Measurements from ENCODE around the gene WDR5. TPM values are rescaled to one million over a fixed set of nuclear protein-coding genes. Genes with fewer than 3 reads are reported as not detected.
"Not testable (repeated sequence)": the region's sequence is repeated elsewhere in the genome, so short reads cannot be mapped to it uniquely, and the experiment has no call there.

Gene WDR5
- 28.3 and 28.8 TPM in 2 replicates for total RNA-seq

DNA sequence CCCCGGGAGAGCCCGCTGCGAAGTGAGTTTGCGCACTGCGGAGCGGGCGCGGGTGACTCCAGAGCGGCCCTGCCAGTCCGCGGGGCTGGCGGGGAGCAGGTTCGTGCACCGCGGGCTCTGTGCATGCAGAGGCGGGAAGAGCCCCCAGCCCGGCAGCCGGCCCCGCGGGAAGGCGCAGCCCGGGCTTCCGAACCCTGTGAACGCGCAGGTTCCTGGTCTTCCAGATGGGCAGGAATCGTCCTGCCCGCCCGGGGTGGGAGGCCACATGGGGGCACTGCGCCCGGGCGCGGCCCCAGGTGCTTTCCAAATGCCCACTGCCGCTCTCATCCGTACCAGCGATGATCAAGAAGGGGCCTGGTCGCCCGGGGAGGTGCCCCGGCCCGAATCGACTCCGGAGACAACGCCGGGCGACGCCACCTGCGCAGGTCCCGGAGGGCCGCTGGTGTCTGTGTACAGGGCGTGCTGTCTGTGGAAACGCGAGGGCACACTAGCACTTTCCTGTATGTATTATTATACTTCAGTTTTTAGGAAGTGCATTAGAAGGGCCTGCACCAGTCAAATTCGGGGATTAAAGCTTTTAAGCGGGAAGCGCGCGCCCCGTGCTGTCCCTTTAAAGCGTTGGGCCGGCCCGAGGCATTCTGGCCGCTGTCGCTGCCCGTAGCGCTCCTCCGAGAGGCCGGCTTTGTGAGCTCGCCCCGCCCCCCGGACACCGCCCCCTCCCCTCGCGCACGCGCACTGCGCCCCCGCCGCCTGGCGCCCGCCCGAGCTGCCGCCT lies at the start of gene WDR5:
Gene WDR5, plus strand, starts transcription at position 740 of the 775 bp plus-strand sequence. CDS start 3,796 bp downstream, outside the sequence.
- Histone ChIP-seq H3K27me3 (ENCODE audit: control insufficient read depth, insufficient read depth, low read length) (no peaks in the 10 kb centered on the region), H3K4me3 (ENCODE audit: low read depth, low read length) (peak within 1 kb of the TSS; percentile 70), H3K36me3 (ENCODE audit: control insufficient read depth, insufficient read depth, low read length) (no peaks in the 10 kb centered on the region)
- TF ChIP-seq, protein P1, sequence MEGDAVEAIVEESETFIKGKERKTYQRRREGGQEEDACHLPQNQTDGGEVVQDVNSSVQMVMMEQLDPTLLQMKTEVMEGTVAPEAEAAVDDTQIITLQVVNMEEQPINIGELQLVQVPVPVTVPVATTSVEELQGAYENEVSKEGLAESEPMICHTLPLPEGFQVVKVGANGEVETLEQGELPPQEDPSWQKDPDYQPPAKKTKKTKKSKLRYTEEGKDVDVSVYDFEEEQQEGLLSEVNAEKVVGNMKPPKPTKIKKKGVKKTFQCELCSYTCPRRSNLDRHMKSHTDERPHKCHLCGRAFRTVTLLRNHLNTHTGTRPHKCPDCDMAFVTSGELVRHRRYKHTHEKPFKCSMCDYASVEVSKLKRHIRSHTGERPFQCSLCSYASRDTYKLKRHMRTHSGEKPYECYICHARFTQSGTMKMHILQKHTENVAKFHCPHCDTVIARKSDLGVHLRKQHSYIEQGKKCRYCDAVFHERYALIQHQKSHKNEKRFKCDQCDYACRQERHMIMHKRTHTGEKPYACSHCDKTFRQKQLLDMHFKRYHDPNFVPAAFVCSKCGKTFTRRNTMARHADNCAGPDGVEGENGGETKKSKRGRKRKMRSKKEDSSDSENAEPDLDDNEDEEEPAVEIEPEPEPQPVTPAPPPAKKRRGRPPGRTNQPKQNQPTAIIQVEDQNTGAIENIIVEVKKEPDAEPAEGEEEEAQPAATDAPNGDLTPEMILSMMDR (IDR thresholded peaks at IDR 0.05; ENCODE audit: insufficient read depth, low read length, poor library complexity, severe bottlenecking): peak; percentile 29
- DNase-seq (ENCODE audit: low read depth): peak; percentile 31

DNA sequence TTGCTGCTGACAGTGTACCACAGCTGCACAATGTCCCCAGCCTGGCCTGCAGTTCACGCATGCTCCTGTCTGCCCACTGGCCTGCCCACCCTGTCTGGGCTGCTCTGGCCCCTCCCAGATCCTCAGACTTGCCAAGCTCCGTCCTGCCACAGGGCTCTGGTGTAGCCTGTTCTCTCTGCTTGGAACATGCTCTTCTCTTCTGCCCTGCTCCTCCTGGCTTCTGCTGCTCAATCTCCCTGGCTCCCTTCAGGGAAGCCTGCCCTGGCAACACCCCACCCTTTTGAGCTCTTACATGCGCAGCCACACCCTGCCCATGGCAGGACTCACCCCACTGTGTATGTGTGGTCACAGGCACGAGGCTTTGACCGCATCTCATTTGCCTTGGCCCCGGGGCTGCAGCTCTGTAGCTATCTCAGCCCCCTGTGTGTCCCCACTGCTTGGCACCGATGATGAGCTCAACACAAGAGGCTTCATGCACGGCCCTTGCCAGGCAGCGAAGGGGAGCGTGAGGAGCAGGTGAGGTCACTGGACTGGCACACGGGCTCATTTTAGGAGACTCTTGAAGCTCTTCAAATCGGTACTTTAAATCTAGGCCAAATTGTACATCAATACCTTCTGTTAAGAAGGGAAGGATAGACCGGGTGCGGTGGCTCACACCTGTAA lies 47.7 kb upstream of the WDR5 start:
- Histone ChIP-seq H3K36me3 (ENCODE audit: control insufficient read depth, insufficient read depth, low read length) (no peaks in the 10 kb centered on the region), H3K27me3 (ENCODE audit: control insufficient read depth, insufficient read depth, low read length) (no peaks in the 10 kb centered on the region), H3K4me3 (ENCODE audit: low read depth, low read length) (no peak overlapping the region)
- DNase-seq (ENCODE audit: low read depth): no peak
- TF ChIP-seq, protein P1 (IDR thresholded peaks at IDR 0.05; ENCODE audit: insufficient read depth, low read length, poor library complexity, severe bottlenecking): no peak

DNA sequence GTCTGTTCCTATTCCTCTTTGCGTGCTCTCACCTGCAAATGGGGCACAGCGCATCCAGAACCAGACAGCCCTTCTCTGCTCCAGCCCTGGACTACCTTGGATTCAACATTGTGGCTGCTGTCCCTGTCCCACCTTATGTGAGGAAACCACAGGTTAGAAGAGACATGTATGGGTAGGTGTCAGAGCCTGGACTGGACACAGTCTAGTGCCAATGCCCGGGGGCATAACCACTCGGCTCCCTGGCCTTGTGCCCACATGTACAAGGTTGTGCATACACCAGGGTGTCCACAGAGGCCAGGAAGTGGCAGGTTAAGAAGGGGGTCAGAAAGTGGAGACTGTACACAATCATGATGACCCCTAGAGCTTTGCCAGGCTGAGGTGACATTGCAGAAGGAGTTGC lies 45.9 kb upstream of the WDR5 start:
- TF ChIP-seq, protein P1 (IDR thresholded peaks at IDR 0.05; ENCODE audit: insufficient read depth, low read length, poor library complexity, severe bottlenecking): no peak
- DNase-seq (ENCODE audit: low read depth): no peak
- Histone ChIP-seq H3K36me3 (ENCODE audit: control insufficient read depth, insufficient read depth, low read length) (no peaks in the 10 kb centered on the region), H3K27me3 (ENCODE audit: control insufficient read depth, insufficient read depth, low read length) (no peaks in the 10 kb centered on the region), H3K4me3 (ENCODE audit: low read depth, low read length) (no peak overlapping the region)

DNA sequence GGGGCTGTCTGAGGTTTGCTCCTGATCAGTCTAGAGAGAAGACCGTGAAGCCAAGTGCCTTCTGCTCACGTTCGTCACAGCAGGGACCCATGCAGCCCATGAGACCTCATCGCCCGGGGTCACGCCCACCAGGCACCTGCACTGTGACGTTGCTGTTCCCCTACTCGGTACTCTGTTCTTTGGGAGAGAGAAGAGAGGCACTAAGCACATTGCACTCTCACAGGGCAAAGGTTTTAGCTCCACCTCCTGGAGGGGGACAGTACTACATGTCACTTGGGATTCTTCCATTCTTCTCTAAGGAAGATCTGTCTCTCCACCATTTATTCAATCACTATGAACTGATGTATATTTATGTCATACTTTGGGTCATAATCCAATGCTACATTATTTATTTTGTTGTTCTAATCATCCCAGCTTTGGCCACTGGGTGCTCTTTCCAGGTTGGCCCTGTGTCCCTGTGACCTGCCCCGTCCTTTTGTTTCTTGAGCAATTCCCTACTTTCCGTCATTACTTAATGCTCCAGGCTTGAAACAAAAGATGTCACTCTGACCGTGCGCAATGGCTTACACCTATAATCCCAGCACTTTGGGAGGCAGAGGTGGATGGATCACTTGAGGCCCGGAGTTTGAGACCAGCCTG lies 36.6 kb upstream of the WDR5 start:
- no peaks in the 10 kb centered on the region for H3K36me3 ChIP-seq (ENCODE audit: control insufficient read depth, insufficient read depth, low read length)
- TF ChIP-seq, protein P1 (IDR thresholded peaks at IDR 0.05; ENCODE audit: insufficient read depth, low read length, poor library complexity, severe bottlenecking): peak; percentile 68
- peaks cover 3% of the 10 kb centered on the region for H3K27me3 ChIP-seq (ENCODE audit: control insufficient read depth, insufficient read depth, low read length)
- peak; percentile 1 for DNase-seq (ENCODE audit: low read depth)
- no peak overlapping the region for H3K4me3 ChIP-seq (ENCODE audit: low read depth, low read length)

DNA sequence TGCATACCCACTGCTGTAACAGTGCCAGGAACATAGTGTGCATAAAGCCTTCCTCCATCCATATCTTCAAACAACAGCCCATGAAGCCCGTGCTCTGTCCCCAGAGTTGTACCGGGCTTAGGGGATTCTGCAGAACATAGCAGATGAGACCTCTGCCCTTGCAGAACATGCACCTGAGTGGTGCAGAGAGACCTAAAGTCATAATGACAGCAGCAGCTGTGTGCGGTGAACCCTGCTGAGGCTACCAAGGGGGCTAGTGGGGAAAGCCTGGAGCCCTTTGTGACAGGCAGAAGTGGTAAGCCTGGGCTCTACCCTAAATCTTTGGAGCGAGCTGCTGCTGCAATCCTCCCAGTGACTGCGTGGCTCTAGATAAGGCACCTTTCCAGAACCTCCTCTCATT lies 35.8 kb upstream of the WDR5 start:
- Histone ChIP-seq H3K36me3 (ENCODE audit: control insufficient read depth, insufficient read depth, low read length) (no peaks in the 10 kb centered on the region), H3K27me3 (ENCODE audit: control insufficient read depth, insufficient read depth, low read length) (peaks cover 3% of the 10 kb centered on the region), H3K4me3 (ENCODE audit: low read depth, low read length) (no peak overlapping the region)
- TF ChIP-seq, protein P1 (IDR thresholded peaks at IDR 0.05; ENCODE audit: insufficient read depth, low read length, poor library complexity, severe bottlenecking): no peak
- DNase-seq (ENCODE audit: low read depth): no peak

DNA sequence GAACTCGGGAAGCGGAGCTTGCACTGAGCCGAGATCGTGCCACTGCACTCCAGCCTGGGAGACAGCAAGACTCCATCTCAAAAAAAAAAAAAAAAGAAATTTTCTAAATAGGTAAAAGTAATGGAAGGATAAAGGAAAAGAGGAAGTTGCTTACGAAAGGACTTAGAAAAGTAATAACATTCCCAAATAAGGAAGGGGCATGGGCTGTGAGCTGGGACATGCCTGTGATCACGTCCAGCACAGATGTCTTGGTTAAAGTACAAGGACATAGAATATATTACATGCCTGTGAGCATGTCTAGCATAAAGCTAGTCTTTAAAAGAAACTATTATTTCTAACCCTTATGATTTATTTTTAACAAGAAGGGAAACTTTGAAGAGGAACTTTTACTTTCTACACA lies 34.7 kb upstream of the WDR5 start:
- not testable (repeated sequence) for H3K4me3 ChIP-seq (ENCODE audit: low read depth, low read length); H3K36me3 ChIP-seq (ENCODE audit: control insufficient read depth, insufficient read depth, low read length); DNase-seq (ENCODE audit: low read depth); H3K27me3 ChIP-seq (ENCODE audit: control insufficient read depth, insufficient read depth, low read length)

All from kidney epithelial cell (primary cell).